Heart right ventricle (tissue), 16 donors: ENCODE measurements around the gene TMPRSS5. TPM values are rescaled to one million over a fixed set of nuclear protein-coding genes. Genes with fewer than 3 reads are reported as not detected.

Source experiments
- ATAC-seq, 8 donors: fragments of 200-7000 bp; cut with Tn5 transposase; one replicate each; pipeline ENCODE4 v1.9.1; 2020; ENCODE audit warnings: mild to moderate bottlenecking in 8 of 8, moderate library complexity in 8 of 8, moderate number of reproducible peaks in 1 of 8
- DNase-seq, 2 donors: peaks; one replicate each; pipeline ENCODE4 v3.0.0-alpha.2; 2020
- H3K27ac ChIP-seq, 10 donors: fragments of 200-600 bp; sonication (generic) in 2 of 10; one replicate each; pipeline versions ENCODE4 v1.5.0 to v1.8.0; 2020 to 2022; ENCODE audit warnings: mild to moderate bottlenecking in 3 of 10
- H3K27me3 ChIP-seq, 7 donors: fragments of 200-600 bp; one replicate each; pipeline ENCODE4 v1.8.0; 2021 to 2022; ENCODE audit warnings: mild to moderate bottlenecking in 2 of 7
- H3K36me3 ChIP-seq, 9 donors: fragments of 200-600 bp; sonication (generic) in 1 of 9; one replicate each; pipeline versions ENCODE4 v1.5.0 to v1.8.0; 2020 to 2022; ENCODE audit warnings: mild to moderate bottlenecking in 2 of 9
- H3K4me1 ChIP-seq, 9 donors: fragments of 200-600 bp; sonication (generic) in 1 of 9; one replicate each; pipeline versions ENCODE4 v1.5.0 to v1.8.0; 2020 to 2022; ENCODE audit warnings: mild to moderate bottlenecking in 4 of 9
- H3K4me3 ChIP-seq, 10 donors: fragments of 200-600 bp; sonication (generic) in 2 of 10; one replicate each; pipeline versions ENCODE4 v1.5.0 to v1.8.0; 2020 to 2022; ENCODE audit warnings: mild to moderate bottlenecking in 7 of 10, moderate library complexity in 2 of 10
- H3K9me3 ChIP-seq, 11 donors: fragments of 200-600 bp in 10 of 11; sonication (generic) in 2 of 11; one replicate each; pipeline versions ENCODE4 v1.5.0 to v1.8.0; 2013 to 2022; ENCODE audit warnings: mild to moderate bottlenecking in 2 of 11, control low read depth in 1 of 11, moderate library complexity in 1 of 11
- CTCF ChIP-seq, 9 donors: fragments of 200-600 bp; sonication (generic) in 2 of 9; IDR thresholded peaks; one replicate each; pipeline versions ENCODE4 v1.5.0 to v1.8.0; 2021 to 2022; ENCODE audit warnings: antibody characterized with exemption in 9 of 9, mild to moderate bottlenecking in 5 of 9, moderate library complexity in 1 of 9
- WGBS, 2 donors: extraction: QIAGEN DNeasy Blood & Tissue Kit; methylation state at CpG; one replicate each; pipeline ENCODE4 v1.1.7; 2013; ENCODE audit warnings: inconsistent platforms in 1 of 2; 5-methylcytosine and 5-hydroxymethylcytosine counted together
- intact Hi-C, 10 donors: fragments of 100-400 bp; cut with DNase I; formaldehyde crosslinking; loops; one replicate each; pipeline versions ENCODE4 v1.11.1 to v1.14.2; 2022
- polyA plus RNA-seq, 2 donors: library from polyadenylated mRNA; stranded (reverse); fragments of 200-250 nt; gene quantifications; one replicate each; pipeline ENCODE4 v1.2.3, GENCODE V29; 2013
- total RNA-seq, 10 donors: library from RNA; stranded (reverse); fragmentation: NEBNext Ultra II Directional in 3 of 10; extraction: Animal tissue kit (Norgen Biotek cat#: 25700) in 3 of 10; gene quantifications; one replicate each; pipeline versions ENCODE4 v1.2.1 to v1.2.4, GENCODE V29; 2021 to 2023
- donor health status: Arrhythmogenic right ventricular cardiomyopathy.
- donor health status: ischemic (EF 13 %, LVEDD 7.1; RV severe dilation, severe dysfunction).
- donor health status: healthy with polysubstance abuse.
- donor health status: DM: no; HTN: yes; CAD: no.
- donor health status: DM: no; HTN: no; CAD: no.
- donor health status: ischemic (EF 25% LVEDD 6.9; RV normal size, moderate dysfunction).
- donor health status: ischemic (EF 25% LVEDD 5.7; RV mildly dilated, moderate dysfunction).
- donor health status: healthy.
- donor health status: DM: yes; HTN: yes; CAD: no.
- donor health status: Ischemic cardiomyopathy.
- donor health status: ischemic (EF 35%, LVEDD 5.7; RV mildly dilated, moderate dysfunction).
- donor health status: nonischemic (EF 11% LVEDD 7.7; RV severe dilation, severe dysfunction).
- donor health status: DM: yes; HTN: yes; CAD: no.
- donor health status: PGD.
- donor health status: ischemic (EF 29% LVEDD 5.4; RV normal size, mild dysfunction).
- donor health status: nonischemic (EF 23%, LVEDD 6.1; RV moderate dilation, normal function).

The TMPRSS5 gene
- total and polyA plus RNA-seq, 12 donors, result 0.36 to 1.9 (median 0.48) TPM

GRCh38 chr11:113664069-113664980 lies 41.8 kb downstream of the TMPRSS5 start:
- no peak overlapping the region for H3K27ac ChIP-seq
- no peaks in the 10 kb centered on the region for H3K27me3 ChIP-seq
- intact Hi-C loops, result no loop called here
- no peaks in the 10 kb centered on the region for H3K4me1 ChIP-seq
- ATAC-seq (no peak), DNase-seq (no peak)
- WGBS, 2 donors, result 75 to 77% methylated on average over 11 of the region's 11 CpGs
- no peaks in the 10 kb centered on the region for H3K36me3 ChIP-seq
- TF ChIP-seq CTCF (IDR thresholded peaks at IDR 0.05), result no peak
- H3K4me3 ChIP-seq, result no peak overlapping the region
- H3K9me3 ChIP-seq, result peaks cover 0 to 31% (median 12%) of the 10 kb centered on the region in 11 donors

GRCh38 chr11:113663567-113663966 lies 42.5 kb downstream of the TMPRSS5 start:
- H3K9me3 ChIP-seq, result peaks cover 0 to 31% (median 12%) of the 10 kb centered on the region in 11 donors
- intact Hi-C loops, result no loop called here
- no peaks in the 10 kb centered on the region for H3K4me1 ChIP-seq
- WGBS, 2 donors, result 88 to 91% methylated on average over 2 of the region's 2 CpGs
- ATAC-seq (no peak), DNase-seq (no peak)
- H3K27me3 ChIP-seq, result no peaks in the 10 kb centered on the region
- no peak overlapping the region for H3K27ac ChIP-seq
- TF ChIP-seq CTCF (IDR thresholded peaks at IDR 0.05), result no peak
- no peak overlapping the region for H3K4me3 ChIP-seq
- H3K36me3 ChIP-seq, result no peaks in the 10 kb centered on the region

- TF ChIP-seq CTCF (IDR thresholded peaks at IDR 0.05), result no peak
- no peak for DNase-seq
- intact Hi-C loops, result no loop called here
- Histone ChIP-seq H3K9me3 (peaks cover 0 to 13% (median 0%) of the 10 kb centered on the region in 11 donors), H3K27me3 (no peaks in the 10 kb centered on the region), H3K36me3 (no peaks in the 10 kb centered on the region), H3K27ac (no peak overlapping the region), H3K4me3 (no peak overlapping the region), H3K4me1 (no peaks in the 10 kb centered on the region)
- no peak for ATAC-seq
- 95 to 96% methylated on average over 5 of the region's 5 CpGs for WGBS, 2 donors
Observed at GRCh38 chr11:113655771-113656170, 50.3 kb downstream of the TMPRSS5 start.

- H3K36me3 ChIP-seq, result no peaks in the 10 kb centered on the region
Observed at GRCh38 chr11:113651023-113651422, 55.1 kb downstream of the TMPRSS5 start.

More at GRCh38 chr11:113651023-113651422, 55.1 kb downstream of the TMPRSS5 start:
- Histone ChIP-seq H3K27ac (no peak overlapping the region), H3K4me3 (no peak overlapping the region), H3K9me3 (peaks cover 0 to 17% (median 0%) of the 10 kb centered on the region in 11 donors), H3K27me3 (no peaks in the 10 kb centered on the region), H3K4me1 (no peaks in the 10 kb centered on the region)
- DNase-seq (no peak), ATAC-seq (no peak)
- intact Hi-C loops, result no loop called here
- WGBS, 2 donors, result 81 to 94% methylated on average over 5 of the region's 5 CpGs
- no peak for TF ChIP-seq CTCF (IDR thresholded peaks at IDR 0.05)
